Keratinocyte (primary cell): Measurements from ENCODE around the gene RNF150.

Experiments used
- CTCF ChIP-seq, 3 experiments: IDR thresholded peaks in 1 of 3; conservative IDR thresholded peaks in 1 of 3; optimal IDR thresholded peaks in 1 of 3; 2 replicates in 2 of 3; 3 replicates in 1 of 3; pipeline versions ENCODE3 to v1.5.1; 2011; ENCODE audit warnings: low read length in 3 of 3, mild to moderate bottlenecking in 3 of 3, moderate library complexity in 2 of 3, control low read depth in 1 of 3, inconsistent platforms in 1 of 3; ENCODE audit not compliant: insufficient read depth in 2 of 3; ENCODE audit errors: extremely low read depth in 1 of 3
- EZH2 ChIP-seq: IDR thresholded peaks from one replicate; pipeline ENCODE4 v1.6.1; 2012; ENCODE audit warnings: inconsistent platforms, mild to moderate bottlenecking, low read length, moderate library complexity

- TF ChIP-seq CTCF (optimal IDR thresholded peaks at IDR 0.05 in 1 of 3, IDR thresholded peaks at IDR 0.05 in 1 of 3, conservative IDR thresholded peaks at IDR 0.05 in 1 of 3; ENCODE audit: extremely low read depth in 1 of 3, insufficient read depth in 2 of 3, low read length in 3 of 3) (no peak), EZH2 (no peak)
These were observed 228.4 kb downstream of the RNF150 start for GRCh38 chr4:140904904-140905303.
